ENCODE measurements around the gene KCNH3. TPM values are rescaled to one million over a fixed set of nuclear protein-coding genes. Genes with fewer than 3 reads are reported as not detected.

The KCNH3 gene
- total RNA-seq, 1 experiment from 2014 or later, result 0.26 TPM

- no peak for TF ChIP-seq CTCF (conservative IDR thresholded peaks at IDR 0.05)
- Histone ChIP-seq H3K27ac (ENCODE audit: insufficient read length, low read depth, low read length) (no peak overlapping the region), H2BK15ac (ENCODE audit: low read depth, low read length) (no peak overlapping the region), H3K27me3 (ENCODE audit: insufficient read depth, low read length) (peaks cover 29% of the 10 kb centered on the region; the same call in 1 of the 2 replicates), H3K79me1 (ENCODE audit: insufficient read depth, low read depth, low read length, poor library complexity, severe bottlenecking) (no peaks in the 10 kb centered on the region), H2AK5ac (ENCODE audit: insufficient read length, low read length) (no peak overlapping the region), H3K9me3 (ENCODE audit: control insufficient read depth, low read depth, low read length) (no peaks in the 10 kb centered on the region), H3K4me1 (ENCODE audit: insufficient read depth, low read length) (no peaks in the 10 kb centered on the region), H3K56ac (ENCODE audit: insufficient read length, low read depth, low read length) (no peak overlapping the region), H4K5ac (ENCODE audit: insufficient read length, low read depth, low read length) (no peak overlapping the region), H3K23me2 (ENCODE audit: insufficient read length, low read depth, low read length, poor library complexity, severe bottlenecking) (peaks cover 11% of the 10 kb centered on the region), H4K20me1 (ENCODE audit: control insufficient read depth, insufficient read depth, insufficient read length) (no peaks in the 10 kb centered on the region), H3K14ac (ENCODE audit: insufficient read depth, low read length) (no peak overlapping the region), H3K9ac (ENCODE audit: extremely low read depth, insufficient read length, low read length) (no peak overlapping the region), H4K91ac (ENCODE audit: insufficient read length, low read depth, low read length) (no peak overlapping the region), H2BK20ac (ENCODE audit: low read depth, low read length, poor library complexity, severe bottlenecking) (no peak overlapping the region), H3K79me2 (ENCODE audit: insufficient read depth, low read length) (no peaks in the 10 kb centered on the region), H2AFZ (ENCODE audit: low read length) (no peak overlapping the region), H3K4me2 (ENCODE audit: insufficient read depth, insufficient read length, low read length) (no peak overlapping the region), H2BK5ac (ENCODE audit: insufficient read length, low read length) (no peak overlapping the region), H3K18ac (ENCODE audit: insufficient read length, low read depth, low read length) (no peak overlapping the region), H3K23ac (ENCODE audit: insufficient read length, low read depth, low read length) (no peak overlapping the region), H2BK12ac (ENCODE audit: insufficient read length, low read depth, low read length) (no peak overlapping the region), H3T11ph (ENCODE audit: low read length) (no peak overlapping the region), H2BK120ac (ENCODE audit: low read depth, low read length, poor library complexity, severe bottlenecking) (no peak overlapping the region), H3K4ac (ENCODE audit: low read depth, low read length) (no peak overlapping the region), H4K8ac (replicated peaks; ENCODE audit: insufficient read length, low read depth, low read length) (no peak overlapping the region)
- Mint-ChIP-seq H3K4me1 (peaks cover 11 to 42% of the 10 kb centered on the region in 2 experiments), H3K36me3 (ENCODE audit: insufficient read depth in 1 of 3, low read depth in 3 of 3) (no peaks in the 10 kb centered on the region), H3K27ac (no peak overlapping the region), H3K27me3 (ENCODE audit: low read depth) (peaks cover 95% of the 10 kb centered on the region), H3K4me3 (no peak overlapping the region; a peak in 2 of 5 replicates), H3K9me3 (no peaks in the 10 kb centered on the region)
- no CpG with 5 or more reads among the region's 4 CpGs for whole genome bisulfite sequencing (ENCODE audit: extremely low coverage, insufficient read length, low lambda C conversion rate)
- no peak for DNase-seq
Measured at GRCh38 chr12:49545815-49546214, 7.0 kb downstream of the KCNH3 start.

All from H9 (cell line).